GM12873 (cell line): ENCODE results near the gene C14orf39.

Experiments used
- TF ChIP-seq, protein P1 (sequence below): IDR thresholded peaks from 2 replicates; pipeline ENCODE4 v1.5.1; 2012; ENCODE audit warnings: low read depth, mild to moderate bottlenecking, moderate library complexity, low read length, control low read depth; ENCODE audit not compliant: insufficient read depth; ENCODE audit errors: missing control alignments

C14orf39 gene

DNA sequence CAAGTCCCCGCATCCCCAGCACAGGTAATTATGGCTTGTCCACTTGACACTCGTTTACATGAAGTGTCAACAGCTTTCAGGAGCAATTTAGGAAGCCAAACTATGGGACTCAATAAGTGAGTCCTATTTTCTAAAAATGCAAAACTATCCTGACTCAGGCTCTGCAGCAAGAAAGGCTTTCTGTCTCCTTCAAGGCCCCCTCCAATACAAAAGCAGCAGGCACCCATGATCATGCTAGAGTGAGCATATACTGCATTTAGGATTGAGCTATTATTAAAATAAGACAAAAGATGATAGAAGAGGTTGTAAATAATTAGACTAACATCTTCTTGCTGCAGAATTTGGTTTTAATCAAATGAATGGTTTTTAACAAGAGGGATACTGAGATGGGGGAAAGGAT, 26.3 kb upstream of the C14orf39 start:
- TF ChIP-seq, protein P1, sequence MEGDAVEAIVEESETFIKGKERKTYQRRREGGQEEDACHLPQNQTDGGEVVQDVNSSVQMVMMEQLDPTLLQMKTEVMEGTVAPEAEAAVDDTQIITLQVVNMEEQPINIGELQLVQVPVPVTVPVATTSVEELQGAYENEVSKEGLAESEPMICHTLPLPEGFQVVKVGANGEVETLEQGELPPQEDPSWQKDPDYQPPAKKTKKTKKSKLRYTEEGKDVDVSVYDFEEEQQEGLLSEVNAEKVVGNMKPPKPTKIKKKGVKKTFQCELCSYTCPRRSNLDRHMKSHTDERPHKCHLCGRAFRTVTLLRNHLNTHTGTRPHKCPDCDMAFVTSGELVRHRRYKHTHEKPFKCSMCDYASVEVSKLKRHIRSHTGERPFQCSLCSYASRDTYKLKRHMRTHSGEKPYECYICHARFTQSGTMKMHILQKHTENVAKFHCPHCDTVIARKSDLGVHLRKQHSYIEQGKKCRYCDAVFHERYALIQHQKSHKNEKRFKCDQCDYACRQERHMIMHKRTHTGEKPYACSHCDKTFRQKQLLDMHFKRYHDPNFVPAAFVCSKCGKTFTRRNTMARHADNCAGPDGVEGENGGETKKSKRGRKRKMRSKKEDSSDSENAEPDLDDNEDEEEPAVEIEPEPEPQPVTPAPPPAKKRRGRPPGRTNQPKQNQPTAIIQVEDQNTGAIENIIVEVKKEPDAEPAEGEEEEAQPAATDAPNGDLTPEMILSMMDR, result no peak

DNA sequence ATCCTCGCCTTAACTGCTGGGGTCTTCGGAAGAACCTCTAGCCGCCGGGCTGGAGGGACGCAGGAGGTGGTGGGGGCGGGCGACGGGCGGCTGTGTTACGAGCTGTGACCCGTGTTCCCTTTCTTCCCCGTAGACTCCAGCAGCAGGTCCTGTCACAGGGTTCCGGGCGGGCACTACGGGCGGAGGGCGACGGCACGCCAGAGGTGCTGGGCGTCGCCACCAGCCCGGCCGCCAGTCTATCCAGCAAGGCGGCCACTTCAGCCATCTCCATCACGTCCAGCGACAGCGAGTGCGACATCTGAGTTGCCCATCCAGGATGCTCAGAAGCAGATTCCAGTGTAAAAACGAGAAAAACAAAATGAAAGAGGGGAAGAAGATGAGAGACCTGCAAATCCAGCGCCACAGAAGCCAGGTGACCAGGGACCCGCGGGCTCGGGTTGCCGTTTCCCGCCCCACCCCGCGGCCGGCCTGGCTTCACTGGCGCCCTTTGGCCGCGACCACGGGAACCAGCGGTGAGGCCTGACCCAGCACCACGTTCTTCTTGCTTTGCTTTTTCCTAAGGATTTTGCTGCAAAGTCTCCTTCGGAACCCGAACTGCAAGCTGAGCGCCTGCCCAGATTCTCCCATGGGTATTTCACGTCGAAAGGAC, 25.2 kb upstream of the C14orf39 start:
- TF ChIP-seq, protein P1, result no peak

DNA sequence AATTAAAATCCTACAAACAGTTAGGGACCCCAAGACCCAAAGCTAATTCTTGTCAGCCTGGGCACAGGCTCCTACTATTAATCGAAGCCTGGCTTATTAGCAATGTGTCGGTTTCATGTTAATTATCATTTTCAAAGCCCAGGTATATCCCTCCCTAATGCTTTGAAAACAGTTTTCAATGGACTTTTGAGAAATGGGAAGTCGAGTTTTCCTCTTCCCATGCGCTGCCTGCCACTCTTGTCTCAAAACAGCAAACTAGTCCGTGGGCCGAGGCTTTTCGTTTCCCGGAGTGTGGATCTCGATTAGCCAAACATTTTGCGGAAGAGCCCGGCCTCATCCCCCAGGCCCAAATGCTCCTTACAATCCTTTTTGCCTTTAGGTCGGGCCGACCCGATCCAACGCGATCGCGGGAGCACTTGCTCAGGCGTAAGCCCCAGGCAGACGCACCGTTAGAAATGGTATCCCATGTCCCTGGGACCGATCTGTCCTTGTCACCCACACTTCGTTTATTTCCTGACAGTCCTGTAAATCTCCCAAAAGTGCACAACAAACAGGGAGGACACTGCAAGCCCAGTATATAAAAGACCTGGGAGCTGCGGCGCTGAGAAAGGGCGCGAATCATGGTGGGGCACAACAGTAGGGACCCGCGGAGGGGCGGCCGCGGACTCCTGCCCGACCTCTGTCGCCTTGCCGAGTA, 24.5 kb upstream of the C14orf39 start:
- TF ChIP-seq, protein P1, result no peak

DNA sequence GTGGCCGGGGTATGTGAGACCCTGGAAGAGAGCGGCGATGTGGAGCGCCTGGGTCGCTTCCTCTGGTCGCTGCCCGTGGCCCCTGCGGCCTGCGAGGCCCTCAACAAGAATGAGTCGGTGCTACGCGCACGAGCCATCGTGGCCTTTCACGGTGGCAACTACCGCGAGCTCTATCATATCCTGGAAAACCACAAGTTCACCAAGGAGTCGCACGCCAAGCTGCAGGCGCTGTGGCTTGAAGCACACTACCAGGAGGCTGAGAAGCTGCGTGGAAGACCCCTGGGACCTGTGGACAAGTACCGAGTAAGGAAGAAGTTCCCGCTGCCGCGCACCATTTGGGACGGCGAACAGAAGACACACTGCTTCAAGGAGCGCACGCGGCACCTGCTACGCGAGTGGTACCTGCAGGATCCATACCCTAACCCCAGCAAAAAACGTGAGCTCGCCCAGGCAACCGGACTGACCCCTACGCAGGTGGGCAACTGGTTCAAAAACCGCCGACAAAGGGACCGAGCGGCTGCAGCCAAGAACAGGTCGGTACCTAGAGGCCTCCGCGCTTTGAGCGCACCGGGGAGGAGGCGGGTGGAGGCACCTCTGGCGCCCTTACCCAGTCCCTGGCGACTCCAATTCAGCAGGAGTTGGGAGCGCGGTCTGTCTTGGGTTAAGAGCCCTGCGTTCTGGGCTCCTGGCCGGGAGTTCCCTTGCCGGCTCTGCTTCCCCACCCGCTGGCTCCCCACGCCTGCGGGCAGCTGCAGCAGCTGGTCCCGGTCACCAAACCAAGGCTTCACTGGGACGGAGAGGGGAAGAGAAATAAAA, 23.8 kb upstream of the C14orf39 start:
- TF ChIP-seq, protein P1, result no peak

DNA sequence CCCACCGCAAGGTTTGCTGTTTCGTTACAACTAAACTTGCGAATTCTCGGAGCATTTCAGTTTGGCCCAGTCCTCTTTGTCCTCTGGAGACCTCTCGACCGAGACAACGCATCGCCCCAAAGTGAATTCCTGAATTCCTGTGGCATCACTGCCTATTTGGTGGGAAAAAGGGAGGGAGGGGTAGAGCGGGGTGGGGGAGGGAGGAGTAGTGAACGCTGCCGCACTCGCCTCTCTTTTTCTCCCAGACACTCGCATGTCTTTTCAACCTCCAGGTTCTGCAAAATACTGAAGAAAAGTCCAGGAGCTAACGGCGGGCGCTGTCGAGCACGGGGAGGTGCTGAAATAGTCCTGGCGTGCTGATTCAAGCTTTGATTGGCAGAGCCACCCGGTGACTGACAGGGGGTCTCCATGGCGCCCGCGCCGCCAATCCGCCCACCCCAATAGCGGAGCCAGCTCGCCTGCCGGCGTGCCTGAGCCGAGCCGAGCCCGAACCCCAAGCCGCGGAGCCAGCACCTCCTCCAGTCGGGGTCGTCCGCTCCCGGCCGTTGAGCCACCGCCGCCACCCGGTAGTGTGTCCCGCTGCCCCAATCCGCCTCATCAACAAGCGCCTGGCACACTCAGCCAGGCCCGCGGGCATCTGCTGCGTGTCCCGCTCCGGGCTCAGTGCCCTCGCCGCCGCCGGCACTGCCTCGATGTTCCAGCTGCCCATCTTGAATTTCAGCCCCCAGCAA, 23.0 kb upstream of the C14orf39 start, which contains the start of gene SIX6:
Gene SIX6, plus strand, starts transcription at position 440 of the 731 bp plus-strand sequence. Its CDS starts 253 bp downstream, at position 693.
- TF ChIP-seq, protein P1, result no peak

DNA sequence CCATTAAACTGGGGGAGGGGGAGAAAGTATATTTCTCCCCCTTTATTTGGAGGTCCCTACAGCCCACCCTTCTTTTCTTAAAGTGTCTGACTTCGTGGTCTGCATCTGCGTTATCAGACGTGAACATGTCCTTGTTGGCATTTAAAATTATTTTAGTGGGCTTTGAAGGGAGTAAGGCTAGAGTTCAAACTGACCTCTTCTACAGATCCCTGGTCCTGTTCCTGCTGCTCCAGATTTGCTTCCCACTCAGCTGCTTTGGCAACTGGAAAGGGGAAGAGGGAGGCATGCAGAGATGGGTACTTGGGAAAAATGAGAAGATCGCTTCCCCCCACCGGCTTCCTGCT, 22.5 kb upstream of the C14orf39 start:
- TF ChIP-seq, protein P1, result no peak
